ENCODE measurements around the gene SYT2. TPM values are rescaled to one million over a fixed set of nuclear protein-coding genes. Genes with fewer than 3 reads are reported as not detected.
"Not testable (repeated sequence)": the region's sequence is repeated elsewhere in the genome, so short reads cannot be mapped to it uniquely, and the experiment has no call there.

The SYT2 gene
- total RNA-seq, 2 donors from 2014 or later: under 0.01 TPM; not detected in 1

- no peak for TF ChIP-seq CTCF (IDR thresholded peaks at IDR 0.05)
- Histone ChIP-seq H3K4me1 (ENCODE audit: control insufficient read depth in 1 of 2, low read depth in 2 of 2) (peaks cover 7 to 12% of the 10 kb centered on the region in 2 donors), H3K9me3 (no peaks in the 10 kb centered on the region), H3K27me3 (replicated peaks; ENCODE audit: insufficient read depth) (no peaks in the 10 kb centered on the region), H3K36me3 (no peaks in the 10 kb centered on the region), H3K4me3 (no peak overlapping the region), H3K27ac (no peak overlapping the region)
- DNase-seq (ENCODE audit: low spot score) (no peak), ATAC-seq (ENCODE audit: insufficient number of reproducible peaks, low FRiP score, low read depth) (no peak)
These were observed 72.1 kb downstream of the SYT2 start for GRCh38 chr1:202638019-202638700.

DNA sequence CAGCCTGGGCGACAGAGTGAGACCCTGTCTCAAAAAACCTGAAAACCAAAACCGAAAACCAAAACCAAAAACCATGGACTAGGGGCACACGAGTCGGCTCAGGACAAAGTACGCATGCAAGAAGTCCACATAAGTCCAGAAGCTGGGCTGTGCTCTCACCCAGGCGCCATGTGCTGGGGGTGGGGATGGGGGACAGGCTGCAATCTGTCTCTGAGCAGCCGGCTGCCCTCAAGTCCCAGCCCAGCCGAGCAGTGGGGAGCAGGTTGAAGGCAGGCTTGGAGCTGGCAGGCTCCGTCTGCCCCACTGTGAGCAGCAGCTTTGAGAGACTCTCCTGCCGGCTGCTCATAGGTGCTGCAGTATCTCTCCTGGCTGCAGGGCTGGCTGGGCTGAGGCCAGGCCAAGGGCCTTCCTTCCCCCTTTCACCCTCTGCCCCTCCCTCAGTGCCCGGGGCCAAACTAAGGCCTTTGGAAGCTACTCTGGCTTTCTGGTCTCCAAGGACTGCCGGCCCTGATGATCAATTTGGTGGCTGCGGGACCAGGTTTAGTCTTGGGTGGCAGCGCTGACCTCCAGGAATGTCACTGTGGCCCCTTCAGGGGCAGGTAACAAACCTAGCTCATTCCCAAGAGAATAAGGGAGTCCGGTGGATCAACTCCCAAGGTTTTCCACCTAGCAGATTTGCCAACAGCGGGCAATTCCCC lies 72.8 kb downstream of the SYT2 start:
- not testable (repeated sequence) for H3K27ac ChIP-seq; H3K9me3 ChIP-seq; H3K4me3 ChIP-seq; ATAC-seq (ENCODE audit: insufficient number of reproducible peaks, low FRiP score, low read depth); DNase-seq (ENCODE audit: low spot score); H3K36me3 ChIP-seq; H3K4me1 ChIP-seq (ENCODE audit: control insufficient read depth in 1 of 2, low read depth in 2 of 2); H3K27me3 ChIP-seq (replicated peaks; ENCODE audit: insufficient read depth)

DNA sequence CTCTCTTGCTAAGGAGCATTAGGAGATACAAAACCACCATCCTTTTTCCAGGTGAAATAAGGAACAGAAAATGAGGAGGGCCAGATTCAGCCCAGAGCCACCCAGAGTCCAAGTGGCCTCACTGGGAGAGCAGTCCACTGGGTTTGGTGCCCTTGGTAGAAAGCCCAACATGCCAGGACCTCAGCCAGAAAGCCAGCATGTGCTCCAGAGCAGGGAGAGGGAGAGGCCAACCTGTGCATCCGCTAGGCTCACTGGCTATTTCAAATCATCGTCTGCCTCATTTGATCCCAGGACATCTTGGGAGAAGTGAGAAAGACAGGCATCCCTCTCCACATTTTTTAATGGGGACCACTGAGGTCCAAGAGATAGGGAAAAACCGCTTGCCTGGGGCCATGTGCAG lies 74.1 kb downstream of the SYT2 start:
- not testable (repeated sequence) for H3K27me3 ChIP-seq (replicated peaks; ENCODE audit: insufficient read depth); H3K4me3 ChIP-seq; DNase-seq (ENCODE audit: low spot score); H3K27ac ChIP-seq; H3K4me1 ChIP-seq (ENCODE audit: control insufficient read depth in 1 of 2, low read depth in 2 of 2); H3K36me3 ChIP-seq; H3K9me3 ChIP-seq; ATAC-seq (ENCODE audit: insufficient number of reproducible peaks, low FRiP score, low read depth)

- H3K27me3 ChIP-seq (replicated peaks; ENCODE audit: insufficient read depth): no peaks in the 10 kb centered on the region
- TF ChIP-seq CTCF (IDR thresholded peaks at IDR 0.05): no peak
- no peaks in the 10 kb centered on the region for H3K9me3 ChIP-seq
- no peaks in the 10 kb centered on the region for H3K36me3 ChIP-seq
- ATAC-seq (ENCODE audit: insufficient number of reproducible peaks, low FRiP score, low read depth) (no peak), DNase-seq (ENCODE audit: low spot score) (no peak)
- peaks cover 0 to 4% of the 10 kb centered on the region in 2 donors for H3K4me1 ChIP-seq (ENCODE audit: control insufficient read depth in 1 of 2, low read depth in 2 of 2)
- no peak overlapping the region for H3K27ac ChIP-seq
- no peak overlapping the region for H3K4me3 ChIP-seq
These were observed 78.0 kb downstream of the SYT2 start for GRCh38 chr1:202632241-202632640.

GRCh38 chr1:202631076-202631923 lies 79.0 kb downstream of the SYT2 start:
- no peak for DNase-seq (ENCODE audit: low spot score)

More at GRCh38 chr1:202631076-202631923, 79.0 kb downstream of the SYT2 start:
- Histone ChIP-seq H3K27ac (no peak overlapping the region), H3K36me3 (no peaks in the 10 kb centered on the region), H3K4me3 (no peak overlapping the region), H3K27me3 (replicated peaks; ENCODE audit: insufficient read depth) (no peaks in the 10 kb centered on the region), H3K4me1 (ENCODE audit: control insufficient read depth in 1 of 2, low read depth in 2 of 2) (peaks cover 0 to 4% of the 10 kb centered on the region in 2 donors), H3K9me3 (no peaks in the 10 kb centered on the region)
- no peak for ATAC-seq (ENCODE audit: insufficient number of reproducible peaks, low FRiP score, low read depth)
- no peak for TF ChIP-seq CTCF (IDR thresholded peaks at IDR 0.05)

Measured in thoracic aorta (tissue), 2 donors.